ENCODE measurements around the gene HOXB8. TPM values are rescaled to one million over a fixed set of nuclear protein-coding genes. Genes with fewer than 3 reads are reported as not detected.

Gene HOXB8
- not detected for polyA plus RNA-seq (2012; ENCODE audit: missing spikeins)

GRCh38 chr17:48615047-48615962 lies at the start of gene HOXB8:
HOXB8 (minus strand) TSS chr17:48615292; CDS start chr17:48614704, 588 bp downstream.
- DNase-seq (ENCODE audit: insufficient read length), result no peak
- FAIRE-seq, result no peak
- no peak for TF ChIP-seq POLR2A (IDR thresholded peaks at IDR 0.05; ENCODE audit: low read depth, low read length)
- no peak for TF ChIP-seq POLR2AphosphoS5 (IDR thresholded peaks at IDR 0.05; ENCODE audit: low read depth, low read length)
- no peak for TF ChIP-seq TAF1 (IDR thresholded peaks at IDR 0.05; ENCODE audit: borderline replicate concordance, low read depth, low read length)

DNA sequence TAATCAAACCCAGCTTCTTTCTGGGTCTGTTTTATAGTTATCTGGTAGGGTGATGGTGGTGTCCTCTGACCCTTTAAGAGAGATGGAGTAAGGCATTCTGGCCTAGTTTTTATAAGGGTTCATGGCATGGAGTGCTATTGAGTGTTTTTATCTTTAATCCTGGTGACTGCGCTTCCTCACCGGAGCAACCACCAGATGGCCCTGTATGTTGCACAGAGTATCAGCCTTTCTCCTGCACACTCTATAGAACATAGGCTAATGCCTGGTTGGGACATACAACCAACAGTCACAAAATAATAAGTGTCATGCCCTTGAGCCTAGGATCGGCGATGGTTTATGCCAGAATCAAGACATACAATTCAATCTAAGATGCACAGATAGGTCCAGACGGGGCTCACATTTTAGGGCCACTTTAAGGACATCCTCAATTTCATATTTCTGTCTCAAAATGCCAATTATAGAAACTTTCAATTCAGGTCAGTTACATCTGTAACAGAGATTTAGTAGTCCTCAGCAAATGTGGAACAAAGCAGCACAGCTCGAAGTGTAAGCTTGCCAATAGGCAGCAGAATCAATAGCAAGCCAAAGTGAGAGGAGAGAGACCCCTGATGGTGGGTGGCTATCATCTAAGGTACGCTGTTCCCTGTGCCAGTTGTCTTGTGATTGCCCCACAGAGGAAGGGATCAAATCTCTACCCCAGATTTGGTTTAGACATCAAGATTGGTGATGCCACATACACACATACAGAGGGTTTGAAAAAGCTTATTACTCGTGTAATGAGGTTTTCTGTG lies 48.2 kb upstream of the HOXB8 start:
- FAIRE-seq, result no peak
- no peak for DNase-seq (ENCODE audit: insufficient read length)
- TF ChIP-seq TAF1 (IDR thresholded peaks at IDR 0.05; ENCODE audit: borderline replicate concordance, low read depth, low read length) (no peak), POLR2AphosphoS5 (IDR thresholded peaks at IDR 0.05; ENCODE audit: low read depth, low read length) (no peak), POLR2A (IDR thresholded peaks at IDR 0.05; ENCODE audit: low read depth, low read length) (no peak)

GRCh38 chr17:48655913-48656312 lies 40.8 kb upstream of the HOXB8 start:
- FAIRE-seq (no peak), DNase-seq (ENCODE audit: insufficient read length) (no peak)
- TF ChIP-seq POLR2AphosphoS5 (IDR thresholded peaks at IDR 0.05; ENCODE audit: low read depth, low read length) (no peak), POLR2A (IDR thresholded peaks at IDR 0.05; ENCODE audit: low read depth, low read length) (no peak), TAF1 (IDR thresholded peaks at IDR 0.05; ENCODE audit: borderline replicate concordance, low read depth, low read length) (no peak)

GRCh38 chr17:48649741-48650140 lies 34.6 kb upstream of the HOXB8 start:
- DNase-seq (ENCODE audit: insufficient read length) (no peak), FAIRE-seq (no peak)
- TF ChIP-seq POLR2AphosphoS5 (IDR thresholded peaks at IDR 0.05; ENCODE audit: low read depth, low read length) (no peak), POLR2A (IDR thresholded peaks at IDR 0.05; ENCODE audit: low read depth, low read length) (no peak), TAF1 (IDR thresholded peaks at IDR 0.05; ENCODE audit: borderline replicate concordance, low read depth, low read length) (no peak)

GRCh38 chr17:48647963-48648245 lies 32.8 kb upstream of the HOXB8 start:
- TF ChIP-seq POLR2A (IDR thresholded peaks at IDR 0.05; ENCODE audit: low read depth, low read length) (no peak), TAF1 (IDR thresholded peaks at IDR 0.05; ENCODE audit: borderline replicate concordance, low read depth, low read length) (no peak)
- DNase-seq (ENCODE audit: insufficient read length) (no peak), FAIRE-seq (no peak)

DNA sequence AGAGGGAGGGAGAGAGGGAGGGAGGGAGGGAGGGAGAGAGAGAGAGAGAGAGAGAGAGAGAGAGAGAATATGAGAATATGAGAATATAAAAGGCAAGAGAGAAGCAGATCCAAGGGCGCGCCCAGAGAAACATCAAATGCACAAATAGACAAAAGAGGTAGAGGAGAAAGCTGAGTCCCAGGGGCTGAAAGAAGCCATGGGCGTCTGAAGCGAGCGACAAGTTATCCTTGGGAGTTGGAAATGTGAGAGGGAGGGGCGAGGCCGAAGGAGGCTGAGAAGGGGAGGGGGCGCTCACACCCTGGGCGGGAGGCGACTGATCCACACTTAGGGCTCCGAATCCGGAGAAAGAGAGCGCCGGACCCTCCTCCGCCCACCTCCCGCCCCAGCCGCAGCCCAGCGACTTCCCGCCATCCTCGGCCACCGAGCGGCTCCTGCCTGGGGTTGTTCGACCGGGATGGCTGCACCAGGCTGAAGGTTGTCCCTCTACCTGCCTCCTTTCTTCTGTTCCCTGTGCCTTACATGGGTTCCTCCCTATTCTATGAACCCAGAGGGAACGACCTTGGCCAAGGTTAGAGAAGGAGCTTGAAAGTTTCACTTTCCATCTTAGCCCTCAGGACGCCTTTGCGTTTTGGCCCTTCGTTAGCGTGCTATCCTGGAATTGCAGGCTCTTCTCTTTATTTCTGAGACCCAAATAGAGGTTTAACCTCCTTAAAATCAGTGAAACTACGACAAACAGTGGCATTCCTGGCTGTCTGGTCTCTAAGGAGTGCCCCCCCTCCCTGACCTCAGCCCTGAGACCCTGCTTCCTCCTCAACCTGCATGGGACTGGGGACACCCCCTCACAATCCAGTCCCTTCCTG lies 32.2 kb upstream of the HOXB8 start:
- TF ChIP-seq POLR2AphosphoS5 (IDR thresholded peaks at IDR 0.05; ENCODE audit: low read depth, low read length) (no peak), TAF1 (IDR thresholded peaks at IDR 0.05; ENCODE audit: borderline replicate concordance, low read depth, low read length) (no peak), POLR2A (IDR thresholded peaks at IDR 0.05; ENCODE audit: low read depth, low read length) (no peak)
- no peak for DNase-seq (ENCODE audit: insufficient read length)
- no peak for FAIRE-seq

DNA sequence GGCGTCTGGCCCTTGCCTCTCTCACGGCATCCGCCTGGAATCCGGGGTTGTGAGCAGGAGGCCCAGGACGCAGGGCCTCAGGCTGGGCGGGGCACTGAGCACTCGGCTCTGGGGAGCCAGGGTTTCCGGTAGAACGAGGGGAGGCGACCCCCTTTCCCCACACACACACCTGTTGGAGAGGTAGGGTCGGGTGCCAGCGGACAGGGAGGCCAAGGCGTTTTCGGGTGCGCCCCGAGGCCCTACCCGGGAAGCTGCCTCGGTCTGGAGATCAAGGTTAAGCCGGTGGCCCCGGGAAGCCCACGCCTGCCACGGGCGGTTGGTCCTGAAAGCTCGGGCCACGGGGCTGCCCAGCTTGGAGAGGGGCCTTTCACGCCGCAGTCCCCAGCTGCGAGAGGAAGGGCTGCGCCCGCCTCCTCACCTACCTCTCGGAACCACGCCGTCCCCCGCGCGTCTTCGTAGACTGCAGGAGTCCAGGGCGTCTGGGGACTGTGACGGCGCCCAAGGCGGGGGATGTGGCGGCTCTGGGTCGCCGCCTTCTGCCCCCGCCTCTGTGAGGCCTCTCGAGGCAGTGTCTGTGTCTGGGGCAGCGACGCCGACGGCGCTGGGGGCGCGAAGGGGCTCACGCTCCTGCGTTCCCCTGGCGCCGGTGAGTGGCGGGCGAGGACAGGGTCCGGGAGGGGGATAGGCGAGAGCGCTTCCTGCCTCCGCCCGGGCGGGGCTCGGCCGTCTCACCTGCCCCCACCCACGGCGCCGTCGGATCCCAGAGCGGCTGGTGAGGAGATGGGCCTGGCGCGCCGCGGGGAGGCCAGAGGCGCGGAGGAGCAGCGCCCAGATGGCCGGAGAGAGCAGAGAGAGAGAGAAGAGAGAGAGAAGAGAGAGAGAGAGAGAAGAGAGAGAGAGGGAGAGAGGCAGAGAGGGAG lies 31.4 kb upstream of the HOXB8 start:
- FAIRE-seq, result peak; percentile 74
- DNase-seq (ENCODE audit: insufficient read length), result peak; percentile 64
- TF ChIP-seq POLR2AphosphoS5 (IDR thresholded peaks at IDR 0.05; ENCODE audit: low read depth, low read length) (no peak), TAF1 (IDR thresholded peaks at IDR 0.05; ENCODE audit: borderline replicate concordance, low read depth, low read length) (no peak), POLR2A (IDR thresholded peaks at IDR 0.05; ENCODE audit: low read depth, low read length) (no peak)

DNA sequence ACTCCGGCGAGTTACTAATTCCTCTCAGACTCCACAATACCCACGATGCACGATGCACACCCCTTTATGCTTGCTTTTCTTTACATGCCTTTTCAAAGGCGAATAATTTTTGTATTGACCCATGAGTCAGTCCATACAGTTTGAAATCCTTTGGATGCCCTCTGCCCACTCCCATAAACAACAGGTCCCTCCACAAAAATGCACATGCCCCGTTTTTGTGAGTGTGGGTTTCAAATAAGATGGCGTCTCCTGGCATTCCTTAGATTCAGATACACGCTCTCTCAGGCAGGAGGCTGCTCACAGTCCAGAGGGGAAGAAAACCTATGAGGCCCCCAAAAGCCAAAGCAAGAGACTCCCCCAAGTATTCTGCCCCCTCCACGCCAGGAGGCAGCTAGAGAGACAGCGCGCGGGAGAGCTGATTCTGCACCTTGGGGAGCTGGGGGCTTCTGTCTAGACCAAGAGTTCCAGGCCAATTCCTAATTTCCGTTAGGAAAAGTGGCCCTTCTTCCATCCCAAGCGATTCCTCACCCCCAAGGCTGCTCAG lies 30.6 kb upstream of the HOXB8 start:
- no peak for TF ChIP-seq TAF1 (IDR thresholded peaks at IDR 0.05; ENCODE audit: borderline replicate concordance, low read depth, low read length)
- TF ChIP-seq POLR2A (IDR thresholded peaks at IDR 0.05; ENCODE audit: low read depth, low read length), result no peak
- no peak for TF ChIP-seq POLR2AphosphoS5 (IDR thresholded peaks at IDR 0.05; ENCODE audit: low read depth, low read length)
- no peak for FAIRE-seq
- DNase-seq (ENCODE audit: insufficient read length), result no peak

DNA sequence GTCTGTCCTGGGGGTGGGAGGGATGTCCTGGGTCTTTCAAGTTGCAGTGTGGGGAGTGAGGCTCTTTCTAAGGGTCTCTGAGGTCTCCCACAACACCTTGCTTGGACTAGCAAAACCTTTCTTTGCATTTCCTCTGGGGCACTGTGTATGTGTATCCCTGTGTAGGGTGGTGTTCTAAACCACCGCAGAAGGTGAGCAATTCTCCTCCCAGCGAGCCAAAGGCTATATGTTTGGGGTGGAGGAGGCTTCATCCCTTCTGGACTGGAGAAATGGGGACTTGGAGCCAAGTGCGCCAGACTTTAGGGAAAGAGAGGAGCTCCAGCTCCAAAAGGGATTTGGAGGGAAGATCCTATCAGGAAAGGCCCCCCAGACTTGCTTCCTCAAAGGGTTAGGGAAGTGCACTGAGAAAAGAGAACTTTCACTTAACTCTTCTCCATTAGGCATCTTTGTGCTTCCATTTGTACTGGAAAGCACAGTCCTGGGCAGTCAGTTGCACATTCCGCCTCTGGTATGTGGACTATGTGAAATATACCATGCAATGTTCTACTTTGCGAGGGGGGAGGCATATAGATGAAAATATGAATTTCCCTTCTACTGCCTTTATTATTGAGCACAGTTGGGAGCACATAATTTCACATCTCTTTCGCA lies 29.9 kb upstream of the HOXB8 start:
- DNase-seq (ENCODE audit: insufficient read length) (no peak), FAIRE-seq (no peak)
- TF ChIP-seq TAF1 (IDR thresholded peaks at IDR 0.05; ENCODE audit: borderline replicate concordance, low read depth, low read length) (no peak), POLR2AphosphoS5 (IDR thresholded peaks at IDR 0.05; ENCODE audit: low read depth, low read length) (no peak), POLR2A (IDR thresholded peaks at IDR 0.05; ENCODE audit: low read depth, low read length) (no peak)

All from GM12892 (cell line).